Inflammatory macrophage (primary cell): ENCODE measurements around the gene PROX1.

ENCODE experiments used
- DNase-seq, 2 donors: peaks; one replicate each; pipeline ENCODE4 v3.0.0-alpha.2; 2020 to 2022
- total RNA-seq, 18 experiments: gene quantifications; one replicate each; lab custom pipeline; 2026; ENCODE audit warnings: mixed read lengths in 6 of 18, inconsistent platforms in 2 of 18; lab: John Stamatoyannopoulos, UW

PROX1 gene, protein sequence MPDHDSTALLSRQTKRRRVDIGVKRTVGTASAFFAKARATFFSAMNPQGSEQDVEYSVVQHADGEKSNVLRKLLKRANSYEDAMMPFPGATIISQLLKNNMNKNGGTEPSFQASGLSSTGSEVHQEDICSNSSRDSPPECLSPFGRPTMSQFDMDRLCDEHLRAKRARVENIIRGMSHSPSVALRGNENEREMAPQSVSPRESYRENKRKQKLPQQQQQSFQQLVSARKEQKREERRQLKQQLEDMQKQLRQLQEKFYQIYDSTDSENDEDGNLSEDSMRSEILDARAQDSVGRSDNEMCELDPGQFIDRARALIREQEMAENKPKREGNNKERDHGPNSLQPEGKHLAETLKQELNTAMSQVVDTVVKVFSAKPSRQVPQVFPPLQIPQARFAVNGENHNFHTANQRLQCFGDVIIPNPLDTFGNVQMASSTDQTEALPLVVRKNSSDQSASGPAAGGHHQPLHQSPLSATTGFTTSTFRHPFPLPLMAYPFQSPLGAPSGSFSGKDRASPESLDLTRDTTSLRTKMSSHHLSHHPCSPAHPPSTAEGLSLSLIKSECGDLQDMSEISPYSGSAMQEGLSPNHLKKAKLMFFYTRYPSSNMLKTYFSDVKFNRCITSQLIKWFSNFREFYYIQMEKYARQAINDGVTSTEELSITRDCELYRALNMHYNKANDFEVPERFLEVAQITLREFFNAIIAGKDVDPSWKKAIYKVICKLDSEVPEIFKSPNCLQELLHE
- 0 to 0.20 (median 0.06) reads per million in 18 experiments for total RNA-seq

GRCh38 chr1:213987927-213988506, at the start of gene PROX1:
PROX1 (plus strand) TSS chr1:213987973; CDS start chr1:213996536, 8,563 bp downstream.
- peak in 1 of 2 donors; percentile 7 for DNase-seq

DNA sequence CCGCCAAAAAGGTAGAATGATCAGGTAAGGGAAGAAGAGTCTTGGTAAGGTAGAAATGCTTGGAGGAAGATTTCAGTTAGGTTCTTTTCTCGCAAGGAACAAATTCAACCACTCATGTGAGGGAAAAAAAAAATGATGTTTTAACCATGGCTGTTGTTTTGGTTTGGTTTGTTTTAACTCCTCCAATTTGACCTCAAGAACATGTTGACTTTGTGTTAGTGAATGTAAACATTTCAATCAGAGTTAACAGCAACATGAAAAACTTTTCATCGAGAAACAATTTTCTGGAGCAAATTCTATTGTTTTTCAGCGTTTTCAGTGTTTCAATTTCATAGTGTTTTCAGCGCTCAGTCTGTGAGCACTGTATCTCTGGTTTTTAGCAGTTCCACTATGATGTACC, 49.0 kb upstream of the PROX1 start:
- no peak for DNase-seq

DNA sequence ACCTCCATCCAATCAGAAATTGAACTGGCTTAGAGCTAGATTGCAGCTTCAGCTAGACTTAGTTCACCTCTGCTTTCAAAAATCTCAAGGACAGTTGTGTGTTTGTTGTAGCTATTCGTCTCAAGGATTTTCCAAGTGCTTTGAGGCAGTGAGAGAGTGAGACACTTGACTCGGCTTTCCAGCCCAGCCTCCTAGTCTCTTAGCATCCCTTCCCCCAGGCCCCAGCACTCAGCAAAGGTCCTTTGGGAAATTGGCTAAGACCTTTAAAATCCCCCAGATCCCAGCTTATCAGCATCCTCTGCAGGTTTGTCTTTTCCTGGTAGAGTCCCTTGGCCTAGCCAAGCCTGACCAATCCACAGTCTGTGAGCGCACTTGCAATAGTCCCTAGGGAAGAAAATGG, 47.9 kb upstream of the PROX1 start:
- no peak for DNase-seq

- no peak for DNase-seq
Observed at GRCh38 chr1:213940947-213941346, 46.8 kb upstream of the PROX1 start.

GRCh38 chr1:213942061-213942460, 45.7 kb upstream of the PROX1 start:
- no peak for DNase-seq

- DNase-seq = no peak
Observed at GRCh38 chr1:213947200-213947801, 40.5 kb upstream of the PROX1 start.

GRCh38 chr1:213951876-213952275, 35.9 kb upstream of the PROX1 start:
- DNase-seq = no peak

- no peak for DNase-seq
Observed at GRCh38 chr1:213953806-213954205, 34.0 kb upstream of the PROX1 start.

DNA sequence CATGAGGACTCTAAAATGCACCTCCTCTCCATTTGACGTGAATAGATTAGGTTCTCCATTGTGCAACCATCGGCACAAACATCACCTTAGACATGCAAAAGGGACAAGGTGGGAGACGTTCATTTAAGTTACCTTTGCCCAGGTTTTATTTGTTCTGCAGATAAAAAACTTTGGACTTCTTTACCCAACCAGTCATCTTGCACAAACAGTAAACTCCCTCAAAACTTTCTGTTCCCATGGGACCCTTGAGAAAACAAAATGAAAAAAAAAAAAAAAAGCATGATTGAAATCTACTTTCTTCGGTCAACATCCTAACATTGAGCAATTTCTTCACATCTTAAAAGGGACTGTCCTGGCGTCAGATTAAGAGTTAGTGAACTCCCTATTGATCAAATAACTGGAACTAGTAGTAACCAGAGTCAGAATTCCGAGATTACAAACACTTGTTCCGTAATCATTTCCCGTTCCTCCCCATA, 31.4 kb upstream of the PROX1 start:
- no peak for DNase-seq

GRCh38 chr1:213958346-213958745, 29.4 kb upstream of the PROX1 start:
- DNase-seq = no peak

- no peak for DNase-seq
Observed at GRCh38 chr1:213960963-213961362, 26.8 kb upstream of the PROX1 start.

DNA sequence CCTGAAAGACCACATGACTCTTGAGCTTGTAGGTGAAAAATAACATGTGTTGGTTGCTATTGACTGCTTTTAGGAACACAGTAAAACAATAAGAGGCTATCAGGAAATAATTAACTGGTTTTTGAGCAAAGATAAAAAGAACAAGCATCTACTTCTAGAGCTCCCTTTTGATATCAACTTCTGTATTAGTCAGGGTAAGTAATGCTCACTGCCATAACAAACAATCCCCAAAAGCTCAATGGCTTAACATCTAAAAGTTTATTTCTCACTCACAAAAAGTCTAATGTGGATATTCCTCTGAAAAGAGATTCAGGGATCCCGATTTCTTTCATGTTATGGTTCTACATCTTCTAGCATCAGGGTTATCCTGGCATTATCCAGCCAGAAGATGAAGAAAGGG, 25.3 kb upstream of the PROX1 start:
- no peak for DNase-seq

DNA sequence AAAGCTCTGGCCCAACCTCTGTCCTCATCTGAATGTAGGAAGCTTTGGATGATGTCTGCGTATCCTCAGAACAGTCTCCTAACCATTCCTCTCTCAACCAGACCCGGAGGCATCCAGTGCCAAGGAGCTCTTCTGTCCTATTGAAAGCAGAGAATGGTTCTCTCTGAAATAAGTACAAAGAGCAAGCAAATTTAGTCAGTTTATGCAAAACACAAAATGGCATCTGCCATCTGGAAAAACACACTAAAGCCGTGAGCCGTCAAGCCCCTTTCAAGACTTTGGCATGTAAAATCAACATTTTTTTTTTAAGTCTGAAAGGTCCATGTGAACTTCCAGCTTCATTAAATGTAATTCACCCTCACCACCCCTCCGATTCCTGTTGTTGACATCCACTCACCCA, 21.7 kb upstream of the PROX1 start:
- DNase-seq = no peak

DNA sequence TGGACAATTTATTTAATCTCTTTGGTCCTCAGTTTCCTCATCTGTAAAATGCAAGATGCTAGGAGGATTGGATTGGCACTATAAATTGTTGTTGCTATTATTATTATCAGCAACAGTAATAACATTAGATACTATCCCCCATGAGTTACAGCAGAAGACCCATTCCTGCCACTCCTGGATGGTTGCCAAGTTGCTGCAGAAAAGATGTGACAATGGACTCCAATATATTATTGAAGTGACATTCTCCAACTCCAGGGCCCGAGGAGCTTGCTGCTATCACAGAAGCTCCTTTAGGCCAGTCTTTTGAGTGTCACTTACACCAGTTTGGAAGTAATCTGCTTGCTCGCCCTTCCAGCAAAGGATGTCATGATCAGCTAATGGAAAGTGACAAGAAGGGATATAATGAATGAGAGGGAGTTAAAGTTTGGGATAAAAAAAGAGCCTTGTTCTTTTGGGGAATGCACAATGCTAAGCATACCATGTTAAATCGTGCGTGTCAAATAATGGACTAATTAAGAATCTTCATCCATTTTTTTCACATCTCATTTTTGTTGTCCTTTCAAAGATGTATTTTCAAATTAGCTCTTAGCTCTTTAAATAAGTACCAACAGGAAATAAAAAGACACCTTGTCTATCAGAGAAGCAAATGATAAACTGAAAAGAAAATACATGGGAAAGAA, 19.5 kb upstream of the PROX1 start:
- DNase-seq = no peak

GRCh38 chr1:213969958-213970555, 17.7 kb upstream of the PROX1 start:
- no peak for DNase-seq

DNA sequence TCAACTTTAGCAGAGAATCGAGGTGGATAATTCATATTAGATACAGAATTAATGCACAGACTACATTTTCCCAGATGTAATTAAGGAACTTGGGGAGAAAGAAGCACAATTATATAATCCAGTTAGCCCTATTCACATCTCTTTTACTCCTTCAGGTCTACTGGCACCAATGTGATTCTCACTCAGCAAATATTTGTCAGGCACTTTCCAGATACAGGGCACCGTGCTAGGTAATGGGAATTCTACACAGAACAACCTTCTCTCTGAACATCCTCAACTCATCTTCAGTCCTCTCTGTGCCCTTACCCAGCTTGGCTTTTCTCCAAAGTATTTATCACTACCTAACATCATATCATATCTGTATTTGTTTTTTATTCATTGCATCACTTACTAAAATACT, 15.6 kb upstream of the PROX1 start:
- DNase-seq = no peak

DNA sequence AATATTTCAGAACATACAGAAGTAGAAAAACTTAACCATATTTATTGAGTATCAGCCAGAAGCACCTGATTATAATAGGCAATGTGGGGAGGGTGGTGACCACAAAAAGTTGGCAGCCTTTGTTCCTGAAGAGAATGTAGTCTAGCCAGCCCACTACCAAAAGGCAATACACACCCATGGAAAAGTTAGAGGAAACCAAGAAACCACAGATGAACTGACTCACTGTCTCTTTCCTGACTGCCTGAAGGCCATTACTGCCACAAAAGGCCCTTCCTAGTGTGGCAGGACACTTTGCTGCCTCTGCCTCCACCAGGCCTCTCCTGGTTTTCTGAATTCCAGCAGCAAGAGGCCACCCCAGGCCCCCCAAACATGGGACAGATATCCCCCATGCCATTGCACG, 14.6 kb upstream of the PROX1 start:
- no peak for DNase-seq

DNA sequence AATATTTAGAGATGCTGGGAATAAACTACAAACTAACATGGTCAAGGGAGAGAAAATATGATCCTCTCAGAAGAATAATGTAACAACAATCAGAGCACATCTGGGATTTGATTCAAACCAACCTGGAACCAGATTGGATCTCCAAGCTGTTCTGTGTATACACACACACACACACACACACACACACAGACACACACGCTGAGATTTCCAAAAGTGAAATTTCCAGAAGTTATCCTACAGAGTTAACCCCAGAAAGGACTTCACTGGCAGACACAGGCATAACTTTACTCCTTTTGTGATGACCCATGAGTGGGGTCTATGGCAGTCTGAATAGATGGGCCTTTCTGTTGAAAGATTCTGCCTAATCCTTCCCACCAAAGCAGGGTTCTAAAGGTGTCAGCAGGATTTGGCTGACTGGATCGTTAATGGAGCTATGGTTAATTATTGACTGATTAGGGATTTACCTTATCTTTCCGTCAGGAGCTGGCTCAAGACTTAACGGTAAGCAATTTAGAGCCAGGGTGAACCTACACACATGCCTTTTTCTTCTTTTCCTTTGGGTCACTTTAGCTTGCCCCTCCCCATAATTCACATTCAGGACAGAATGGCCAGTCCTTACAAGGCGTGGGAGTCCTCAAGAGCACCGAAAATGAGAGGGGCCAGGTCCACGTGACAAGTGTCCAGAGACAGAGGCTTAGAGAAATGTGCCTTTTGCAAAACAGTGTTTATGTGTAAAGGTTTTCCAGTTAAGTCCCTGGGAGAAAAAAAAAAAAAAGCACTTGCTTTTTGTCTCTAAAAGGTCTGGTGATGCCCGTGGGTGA, 10.9 kb upstream of the PROX1 start:
- DNase-seq = no peak

GRCh38 chr1:213977486-213977842, 10.3 kb upstream of the PROX1 start:
- no peak for DNase-seq

DNA sequence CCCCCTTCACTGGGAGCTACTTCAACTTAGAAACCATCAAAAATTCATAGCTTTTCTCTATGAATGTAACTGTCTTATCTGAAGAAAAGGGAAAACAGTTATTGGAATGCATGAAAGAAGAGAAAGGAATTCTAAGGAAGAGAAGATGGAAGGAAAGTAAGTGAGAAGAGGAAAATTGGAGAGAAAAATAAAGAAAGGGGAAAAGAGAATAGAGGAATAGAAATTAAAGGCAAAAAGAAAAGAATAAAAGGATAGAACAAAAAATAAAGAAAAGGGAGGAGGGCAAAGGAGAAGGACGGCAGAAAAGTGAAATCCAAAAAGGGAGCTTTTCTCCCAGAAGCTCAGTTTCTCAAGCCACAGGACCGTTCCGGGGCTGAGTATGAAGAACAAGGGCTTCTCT, 9.9 kb upstream of the PROX1 start:
- DNase-seq = no peak
